Chondrocyte (in vitro differentiated cells): ENCODE results near the gene FAM171A1. TPM values are rescaled to one million over a fixed set of nuclear protein-coding genes. Genes with fewer than 3 reads are reported as not detected.
A peak's percentile ranks its signal among the peaks of the same experiment; 100 is the strongest.

Experiments
- DNase-seq: peaks from one replicate; pipeline ENCODE4 v3.0.0; 2021; ENCODE audit warnings: mixed read lengths, low spot score
- H3K27ac Mint-ChIP-seq: one replicate; pipeline ENCODE4 v1.8.0; 2021; ENCODE audit warnings: mild to moderate bottlenecking, moderate library complexity, mixed read lengths; ENCODE audit not compliant: unreplicated experiment
- H3K27me3 Mint-ChIP-seq: 2 replicates; pipeline ENCODE4 v1.8.0; 2021; ENCODE audit warnings: low read depth, mixed read lengths
- H3K36me3 Mint-ChIP-seq: 2 replicates; pipeline ENCODE4 v1.8.0; 2021; ENCODE audit warnings: low read depth, mixed read lengths
- H3K4me1 Mint-ChIP-seq: 2 replicates; pipeline ENCODE4 v1.8.0; 2021; ENCODE audit warnings: low read depth, mild to moderate bottlenecking, mixed read lengths
- H3K4me3 Mint-ChIP-seq: one replicate; pipeline ENCODE4 v1.8.0; 2021; ENCODE audit warnings: mild to moderate bottlenecking, moderate library complexity, mixed read lengths; ENCODE audit not compliant: unreplicated experiment
- H3K9me3 Mint-ChIP-seq: 2 replicates; pipeline ENCODE4 v1.8.0; 2021; ENCODE audit warnings: low read depth, mixed read lengths
- total RNA-seq: library from RNA; stranded (reverse); gene quantifications from 3 replicates; pipeline ENCODE4 v1.2.1, GENCODE V29; 2021
- TF ChIP-seq, protein P1 (sequence below): fragments of 200-600 bp; sonication (generic); IDR thresholded peaks from 2 replicates; pipeline ENCODE4 v1.5.0; 2021; ENCODE audit warnings: antibody characterized with exemption, mild to moderate bottlenecking, moderate library complexity

Gene FAM171A1
- total RNA-seq, 1 donor from 2014 or later: 40.9 TPM

DNA sequence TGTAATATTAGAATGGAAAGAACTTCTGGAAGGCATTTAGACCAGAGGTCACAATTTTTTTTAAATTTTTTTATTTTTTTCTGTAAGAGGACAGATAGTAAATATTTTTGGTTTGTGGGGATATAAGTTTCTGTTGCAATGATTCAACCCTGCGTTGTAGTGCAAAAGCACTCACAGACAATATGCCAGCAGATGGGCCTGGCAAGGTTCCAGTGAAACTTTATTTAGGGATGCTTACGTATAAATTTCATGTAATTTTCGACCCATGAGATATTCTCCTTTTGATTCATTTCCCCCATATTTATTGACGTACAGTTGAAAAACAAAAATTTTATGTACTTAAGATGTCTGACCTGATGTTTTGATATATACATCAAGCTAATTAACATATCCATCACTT lies 129.8 kb downstream of the FAM171A1 start:
- Mint-ChIP-seq H3K27ac (no peak overlapping the region), H3K4me3 (no peak overlapping the region), H3K27me3 (no peaks in the 10 kb centered on the region), H3K9me3 (no peaks in the 10 kb centered on the region), H3K36me3 (no peaks in the 10 kb centered on the region), H3K4me1 (peaks cover 13% of the 10 kb centered on the region)
- DNase-seq: no peak
- TF ChIP-seq, protein P1, sequence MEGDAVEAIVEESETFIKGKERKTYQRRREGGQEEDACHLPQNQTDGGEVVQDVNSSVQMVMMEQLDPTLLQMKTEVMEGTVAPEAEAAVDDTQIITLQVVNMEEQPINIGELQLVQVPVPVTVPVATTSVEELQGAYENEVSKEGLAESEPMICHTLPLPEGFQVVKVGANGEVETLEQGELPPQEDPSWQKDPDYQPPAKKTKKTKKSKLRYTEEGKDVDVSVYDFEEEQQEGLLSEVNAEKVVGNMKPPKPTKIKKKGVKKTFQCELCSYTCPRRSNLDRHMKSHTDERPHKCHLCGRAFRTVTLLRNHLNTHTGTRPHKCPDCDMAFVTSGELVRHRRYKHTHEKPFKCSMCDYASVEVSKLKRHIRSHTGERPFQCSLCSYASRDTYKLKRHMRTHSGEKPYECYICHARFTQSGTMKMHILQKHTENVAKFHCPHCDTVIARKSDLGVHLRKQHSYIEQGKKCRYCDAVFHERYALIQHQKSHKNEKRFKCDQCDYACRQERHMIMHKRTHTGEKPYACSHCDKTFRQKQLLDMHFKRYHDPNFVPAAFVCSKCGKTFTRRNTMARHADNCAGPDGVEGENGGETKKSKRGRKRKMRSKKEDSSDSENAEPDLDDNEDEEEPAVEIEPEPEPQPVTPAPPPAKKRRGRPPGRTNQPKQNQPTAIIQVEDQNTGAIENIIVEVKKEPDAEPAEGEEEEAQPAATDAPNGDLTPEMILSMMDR: no peak

- no peak overlapping the region for H3K4me3 Mint-ChIP-seq
- peaks cover 11% of the 10 kb centered on the region for H3K4me1 Mint-ChIP-seq
- no peaks in the 10 kb centered on the region for H3K9me3 Mint-ChIP-seq
- H3K27ac Mint-ChIP-seq: no peak overlapping the region
- TF ChIP-seq, protein P1: no peak
- no peaks in the 10 kb centered on the region for H3K27me3 Mint-ChIP-seq
- no peaks in the 10 kb centered on the region for H3K36me3 Mint-ChIP-seq
- no peak for DNase-seq
These were observed 132.3 kb downstream of the FAM171A1 start for GRCh38 chr10:15238555-15239335.

GRCh38 chr10:15237351-15237750 lies 133.7 kb downstream of the FAM171A1 start:
- H3K27me3 Mint-ChIP-seq: no peaks in the 10 kb centered on the region
- no peaks in the 10 kb centered on the region for H3K9me3 Mint-ChIP-seq
- peaks cover 11% of the 10 kb centered on the region for H3K4me1 Mint-ChIP-seq
- no peaks in the 10 kb centered on the region for H3K36me3 Mint-ChIP-seq
- H3K4me3 Mint-ChIP-seq: no peak overlapping the region
- no peak for DNase-seq
- TF ChIP-seq, protein P1: no peak
- peak overlapping the region; percentile 45 for H3K27ac Mint-ChIP-seq

DNA sequence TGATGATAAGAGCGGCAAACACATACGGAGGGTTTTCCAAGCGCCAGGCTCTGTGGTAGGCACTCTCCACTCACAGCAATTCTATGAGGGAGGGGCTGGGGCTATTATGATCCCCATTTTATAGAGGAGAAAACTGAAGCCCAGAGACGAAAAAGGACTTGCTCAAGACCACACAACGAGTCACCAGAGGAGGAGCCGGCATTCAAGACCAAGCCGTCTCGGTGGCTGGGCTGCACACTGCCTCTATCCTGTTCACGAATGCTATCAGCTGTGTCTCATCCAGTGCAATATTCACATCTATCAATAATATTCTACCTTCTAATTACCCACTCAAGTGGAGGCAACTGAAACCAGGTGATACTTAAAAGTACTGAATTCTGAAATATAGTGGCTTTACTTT lies 134.7 kb downstream of the FAM171A1 start:
- Mint-ChIP-seq H3K4me3 (no peak overlapping the region), H3K36me3 (no peaks in the 10 kb centered on the region), H3K4me1 (peaks cover 11% of the 10 kb centered on the region), H3K27ac (no peak overlapping the region), H3K27me3 (no peaks in the 10 kb centered on the region), H3K9me3 (no peaks in the 10 kb centered on the region)
- TF ChIP-seq, protein P1: no peak
- DNase-seq: no peak

DNA sequence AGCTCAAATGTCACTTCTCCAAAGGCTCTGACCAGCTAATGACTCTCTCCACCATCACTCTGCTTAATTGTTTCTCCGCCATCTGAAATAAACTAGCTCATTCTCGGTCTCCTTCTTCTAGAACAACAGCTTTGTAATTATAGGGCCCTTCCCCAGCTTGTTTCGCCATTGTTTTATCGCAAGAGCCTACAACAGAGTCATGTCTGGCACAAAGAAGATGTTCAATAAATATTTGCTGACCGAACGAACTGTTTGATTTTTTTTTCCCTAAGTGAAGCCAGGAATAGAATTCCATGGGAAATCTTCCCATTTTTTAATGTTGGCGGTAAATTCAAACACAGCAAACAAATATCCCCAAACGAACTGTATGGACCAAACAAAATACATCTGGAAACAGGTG lies 138.8 kb downstream of the FAM171A1 start:
- TF ChIP-seq, protein P1: no peak
- Mint-ChIP-seq H3K27me3 (no peaks in the 10 kb centered on the region), H3K27ac (no peak overlapping the region), H3K9me3 (no peaks in the 10 kb centered on the region), H3K4me3 (no peak overlapping the region), H3K36me3 (no peaks in the 10 kb centered on the region), H3K4me1 (peaks cover 1% of the 10 kb centered on the region)
- no peak for DNase-seq
